GM19025 (cell line): ENCODE data around the gene IQGAP2.

Experiments
- ATAC-seq: cut with Tn5 transposase; IDR thresholded peaks from one replicate; pipeline ENCODE4 v1.9.1; 2021; ENCODE audit warnings: mild to moderate bottlenecking, low read depth, moderate library complexity; ENCODE audit not compliant: unreplicated experiment

IQGAP2 gene

DNA sequence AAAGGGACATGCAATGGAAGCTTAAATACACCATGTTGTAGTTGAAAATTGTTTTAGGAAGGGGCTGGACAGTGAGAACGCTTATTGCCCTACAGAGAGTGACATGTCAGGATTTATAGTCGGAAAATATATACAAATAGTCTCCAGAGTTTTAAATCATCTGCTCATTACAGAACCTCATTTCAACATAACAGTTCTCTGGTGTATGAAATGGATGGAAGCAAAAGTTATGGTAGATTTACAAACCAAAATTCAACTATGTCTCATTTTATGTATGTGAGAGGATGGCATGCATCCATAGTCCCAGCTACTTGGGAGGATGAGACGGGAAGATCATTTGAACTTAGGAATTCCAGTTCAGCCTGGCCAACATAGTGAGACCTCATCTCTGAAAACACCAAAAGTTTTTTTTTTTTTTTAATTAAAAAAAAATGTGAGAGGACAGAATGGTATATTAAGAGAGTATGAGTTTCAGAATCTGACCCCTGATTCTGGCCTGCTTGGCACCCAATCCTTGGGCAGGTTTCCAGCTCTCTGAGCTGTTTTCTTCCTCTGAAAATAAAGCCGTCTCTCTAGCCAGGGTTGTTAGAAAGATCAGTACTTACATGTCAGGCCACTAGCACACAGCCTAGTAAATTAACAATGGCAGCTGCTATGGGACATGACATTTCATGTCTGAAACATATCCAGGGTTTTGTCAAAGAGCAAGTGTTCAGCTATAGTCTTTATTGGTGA lies 40.1 kb downstream of the IQGAP2 start:
- ATAC-seq = no peak

DNA sequence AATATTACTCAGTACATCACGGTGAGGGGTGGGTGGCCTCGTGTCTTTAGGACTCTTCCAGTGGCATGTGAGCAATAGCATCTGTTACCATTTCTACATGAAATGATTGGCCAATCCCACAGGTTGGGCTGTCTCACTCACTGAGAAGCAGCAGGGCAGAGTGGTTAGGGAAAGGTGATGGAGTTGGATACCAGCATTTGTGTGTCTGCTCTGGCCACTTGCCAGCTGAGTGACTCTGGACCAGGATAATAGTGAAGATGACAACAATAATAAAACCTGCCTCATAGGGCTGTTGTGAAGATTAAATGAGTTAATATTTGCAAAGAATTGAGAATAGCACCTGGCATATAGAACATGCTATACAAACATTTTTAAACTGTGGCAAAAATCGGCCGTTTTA lies 42.0 kb downstream of the IQGAP2 start:
- ATAC-seq = no peak

DNA sequence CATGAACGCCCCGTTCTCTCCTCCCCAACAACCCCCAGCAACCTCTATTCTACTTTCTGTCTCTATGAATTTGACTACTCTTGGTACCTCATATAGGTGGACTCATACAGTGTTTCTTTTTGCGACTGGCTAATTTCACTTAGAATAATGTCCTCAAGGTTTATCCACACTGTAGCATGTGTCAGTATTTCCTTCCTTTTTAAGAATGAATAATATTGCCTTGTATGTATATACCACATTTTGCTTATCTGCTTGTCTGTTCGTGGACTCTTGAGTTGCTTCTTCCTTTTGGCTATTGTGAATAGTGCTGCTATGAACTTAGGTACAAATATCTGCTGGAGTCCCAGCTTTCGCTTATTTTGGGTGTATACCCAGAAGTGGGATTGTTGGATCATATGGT lies 42.7 kb downstream of the IQGAP2 start:
- ATAC-seq = no peak

DNA sequence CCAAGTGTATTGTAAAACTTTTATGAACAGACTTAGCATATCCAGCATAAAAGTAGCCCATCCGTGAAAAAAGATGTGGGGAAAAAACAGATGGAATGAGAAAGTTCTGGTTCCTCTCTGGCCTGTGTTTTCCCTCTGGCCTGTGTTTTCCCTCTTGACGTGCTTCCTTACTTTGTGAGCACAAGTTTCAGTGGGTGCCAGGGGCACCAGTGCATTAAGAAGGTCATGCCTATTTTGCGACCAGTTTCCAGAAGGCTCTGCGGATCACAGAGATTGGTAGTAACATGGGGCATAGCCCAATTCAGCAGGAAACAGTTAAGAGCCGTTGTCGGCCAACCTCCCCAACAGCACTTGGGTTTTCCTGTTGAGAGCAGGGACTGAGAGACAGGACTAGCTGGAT lies 43.7 kb downstream of the IQGAP2 start:
- no peak for ATAC-seq

DNA sequence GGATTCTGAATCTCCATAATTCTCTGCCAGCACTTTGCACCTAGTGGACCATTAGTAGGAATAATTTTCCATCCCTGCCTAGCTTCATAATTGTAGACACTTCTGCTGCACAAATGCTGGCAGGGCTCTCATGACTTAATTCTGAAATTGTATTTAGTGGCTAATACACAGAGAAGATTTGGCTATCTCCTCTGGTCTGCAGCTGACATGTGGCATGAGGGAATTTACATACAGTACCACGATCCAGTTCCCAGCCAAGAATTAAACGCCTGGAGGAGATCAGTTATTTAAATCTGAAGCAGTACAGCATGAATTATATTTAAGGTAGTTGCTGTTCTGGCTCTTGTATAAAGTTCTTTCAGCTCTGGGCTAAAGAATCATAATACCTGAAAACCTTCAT lies 46.5 kb downstream of the IQGAP2 start:
- no peak for ATAC-seq

DNA sequence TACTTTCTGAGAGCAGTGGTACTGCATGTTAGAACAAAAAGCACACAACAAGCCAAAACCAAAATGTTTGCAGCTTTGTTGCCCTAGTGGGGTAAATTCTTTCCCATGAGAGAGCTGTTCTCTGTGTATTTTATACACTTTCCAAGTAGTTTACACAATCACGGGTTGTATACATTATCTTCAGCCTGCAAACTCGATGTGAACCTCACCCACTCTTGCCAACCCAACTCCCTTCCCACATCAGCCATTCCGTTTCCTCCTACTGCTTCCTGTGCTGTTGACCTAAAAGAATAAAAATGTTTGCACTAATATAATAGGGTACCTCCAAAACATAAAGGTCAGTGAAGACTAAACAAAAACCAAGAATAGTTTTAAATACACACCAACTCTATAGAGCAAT lies 47.0 kb downstream of the IQGAP2 start:
- no peak for ATAC-seq

DNA sequence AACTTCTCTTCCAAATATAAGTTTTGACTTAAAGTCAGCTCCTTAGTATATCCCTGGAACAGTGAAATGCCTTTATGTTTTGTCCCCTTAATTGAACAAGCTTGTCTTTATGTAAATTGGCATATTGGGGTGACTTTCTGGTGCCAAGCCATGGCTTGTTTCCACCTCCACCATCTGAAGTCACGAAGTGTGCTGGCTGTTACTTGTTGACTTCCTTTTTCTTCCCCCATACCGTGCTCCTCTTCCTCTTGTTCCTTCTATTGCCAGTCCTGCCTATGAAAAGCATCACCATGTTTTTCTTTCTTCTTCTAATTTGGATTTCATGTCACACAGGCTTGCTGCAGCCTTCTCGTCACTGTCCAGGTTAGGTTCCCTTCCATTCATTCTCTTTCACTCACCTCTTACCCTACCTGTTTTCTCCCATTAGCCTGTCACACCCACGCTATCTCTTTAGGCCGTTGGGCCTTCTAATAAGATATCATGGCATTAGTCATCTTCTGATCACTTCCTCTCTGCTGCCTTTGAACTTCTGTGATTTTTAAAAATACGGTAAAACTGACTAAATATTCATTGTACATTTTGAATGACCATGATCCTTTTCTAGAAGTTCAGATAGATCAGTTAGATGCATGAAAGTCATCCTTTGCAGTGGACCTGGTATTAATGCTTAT lies 48.1 kb downstream of the IQGAP2 start:
- ATAC-seq = no peak

DNA sequence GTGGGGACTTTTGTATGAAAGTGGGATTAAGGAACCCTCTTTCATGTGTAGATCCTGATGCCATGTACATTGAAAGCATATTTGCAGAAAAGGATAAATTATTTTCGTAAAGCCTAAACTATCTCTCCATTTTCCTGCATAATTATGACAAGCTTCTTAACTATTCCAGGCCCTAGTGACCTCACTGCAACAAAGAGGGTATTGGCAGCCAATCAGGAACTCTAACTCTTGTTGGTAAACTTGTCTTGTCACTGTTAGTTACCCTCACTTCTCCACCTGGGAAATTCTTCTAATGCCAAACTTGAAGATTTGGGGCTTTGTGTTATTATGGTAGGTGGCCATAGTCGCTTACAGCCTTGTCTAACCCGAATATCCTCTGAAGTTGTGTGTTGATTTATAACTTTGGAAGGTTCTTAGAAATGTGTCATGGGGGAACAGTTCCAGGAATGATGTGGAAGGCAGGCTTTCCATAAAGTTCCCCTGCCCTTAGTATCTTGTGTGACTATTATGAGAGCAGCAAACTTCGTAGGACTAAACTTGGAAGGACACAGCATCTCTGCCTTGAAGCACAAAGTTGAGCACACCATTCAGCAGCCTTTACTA lies 52.5 kb downstream of the IQGAP2 start:
- no peak for ATAC-seq

DNA sequence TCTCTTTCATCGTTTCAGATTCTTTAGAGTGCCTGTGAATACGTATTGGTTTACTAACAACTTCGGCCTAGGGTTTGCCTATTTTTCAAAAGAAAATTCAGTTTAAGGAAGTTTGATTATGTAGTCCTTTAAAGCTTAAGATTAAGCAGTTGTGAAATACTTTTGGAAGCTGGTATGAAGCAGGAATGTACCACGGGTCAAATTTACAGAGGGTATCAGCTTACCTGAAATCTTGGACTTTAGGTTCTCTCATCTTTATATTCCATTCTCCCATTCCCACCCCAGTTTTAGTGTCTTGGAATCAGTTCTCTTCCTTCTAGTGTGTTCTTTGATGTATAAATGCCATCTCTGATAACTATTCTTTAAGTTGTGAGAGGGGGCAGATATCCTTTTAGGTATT lies 53.2 kb downstream of the IQGAP2 start:
- ATAC-seq = no peak

DNA sequence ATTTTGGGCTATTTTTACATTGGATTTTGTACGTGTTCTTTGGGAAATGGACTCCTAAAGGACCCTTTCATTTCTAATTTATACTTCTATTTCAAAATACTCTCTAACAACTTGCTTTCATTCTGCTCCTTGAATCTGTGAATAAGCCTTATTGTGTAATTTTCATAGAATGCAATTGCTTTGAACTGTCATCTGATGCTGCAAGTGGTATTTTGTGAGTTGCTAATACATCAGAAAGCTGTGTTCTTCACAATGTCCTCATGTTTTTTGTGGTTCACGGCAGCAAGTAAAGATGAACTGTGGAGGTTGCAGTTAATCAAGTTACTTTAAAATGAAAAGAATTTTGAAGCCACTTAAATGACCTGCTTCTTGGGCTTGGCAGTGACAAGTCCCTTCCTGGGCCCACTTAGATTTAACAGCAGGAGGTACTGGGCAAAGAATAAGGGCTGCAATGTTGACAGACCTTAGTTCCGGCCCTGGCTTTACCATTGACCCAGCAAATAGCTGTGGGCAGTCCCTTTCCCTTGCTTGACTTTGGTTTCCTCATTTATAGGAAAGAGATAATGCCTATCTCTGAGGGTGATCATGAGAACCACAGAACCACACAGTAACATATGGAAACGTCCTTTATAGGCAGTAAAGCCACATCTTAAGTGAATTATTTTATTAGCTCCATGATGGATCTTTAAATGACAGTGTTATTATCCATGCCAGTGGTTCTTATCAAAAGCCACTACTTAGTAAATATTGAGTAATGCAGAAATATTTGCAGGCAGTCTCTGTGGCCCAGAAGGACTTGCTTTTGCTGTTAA lies 54.8 kb downstream of the IQGAP2 start:
- no peak for ATAC-seq

DNA sequence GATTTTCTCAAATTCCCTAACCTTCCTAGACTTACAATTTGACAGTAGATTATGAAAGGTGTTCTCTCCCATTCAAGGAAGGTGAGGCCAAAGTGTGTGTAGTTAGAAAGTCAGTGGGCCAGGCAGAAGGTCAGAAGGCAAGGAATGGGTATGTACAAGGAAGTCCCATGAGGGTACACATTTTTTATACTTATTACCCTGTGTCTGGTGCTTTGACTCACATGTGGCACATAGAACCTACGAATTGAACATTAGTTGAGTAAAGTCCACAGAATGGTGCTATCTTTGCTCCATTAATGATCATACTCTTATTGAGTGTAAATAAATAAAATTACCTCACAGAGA lies 55.4 kb downstream of the IQGAP2 start:
- ATAC-seq = no peak

DNA sequence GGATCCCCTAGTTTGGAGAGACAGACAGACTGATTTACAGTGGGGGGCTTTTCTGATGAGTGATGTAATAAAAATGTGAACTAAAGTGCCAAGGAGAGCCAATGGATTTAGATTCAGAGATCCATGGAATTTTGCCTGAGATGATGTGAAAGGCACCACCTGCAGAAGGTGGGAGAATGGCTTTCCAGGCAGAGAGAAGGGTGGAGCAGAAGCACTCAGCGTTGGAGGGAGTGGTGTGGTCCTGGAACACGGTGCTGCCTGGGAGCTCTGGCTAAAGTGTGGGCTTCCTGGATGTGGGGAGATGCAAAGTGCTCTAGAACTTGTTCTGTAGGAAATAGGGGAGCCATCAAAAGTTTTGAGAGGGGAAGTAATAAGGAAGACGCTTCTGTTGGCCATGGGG lies 57.0 kb downstream of the IQGAP2 start:
- no peak for ATAC-seq

DNA sequence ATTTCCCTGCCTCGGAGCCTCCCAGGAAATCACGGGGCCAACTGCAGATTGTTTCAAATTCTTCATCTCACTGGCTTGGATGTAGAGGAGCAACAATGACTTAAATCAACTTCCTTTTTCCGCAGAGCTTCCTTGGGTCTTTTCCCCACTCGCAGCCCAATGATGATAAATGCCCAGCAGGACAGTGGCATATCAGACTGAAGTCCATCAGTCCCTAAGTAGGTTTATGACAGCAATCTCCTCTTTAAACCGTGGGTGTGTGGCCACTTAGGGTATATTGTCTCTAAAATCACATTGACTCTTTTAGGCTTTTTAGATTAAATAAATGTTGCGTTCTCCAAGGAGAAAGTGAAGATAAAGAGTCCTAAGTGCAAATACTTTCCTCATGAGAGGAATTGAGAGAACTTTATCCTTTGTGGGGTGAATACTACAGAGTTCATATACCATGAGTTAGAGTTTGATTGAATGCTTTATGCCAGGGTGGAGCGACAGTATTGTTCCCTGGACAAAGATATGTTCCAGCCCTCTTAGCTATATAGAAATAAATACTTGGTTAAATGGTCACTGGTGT lies 59.1 kb downstream of the IQGAP2 start:
- ATAC-seq = no peak

DNA sequence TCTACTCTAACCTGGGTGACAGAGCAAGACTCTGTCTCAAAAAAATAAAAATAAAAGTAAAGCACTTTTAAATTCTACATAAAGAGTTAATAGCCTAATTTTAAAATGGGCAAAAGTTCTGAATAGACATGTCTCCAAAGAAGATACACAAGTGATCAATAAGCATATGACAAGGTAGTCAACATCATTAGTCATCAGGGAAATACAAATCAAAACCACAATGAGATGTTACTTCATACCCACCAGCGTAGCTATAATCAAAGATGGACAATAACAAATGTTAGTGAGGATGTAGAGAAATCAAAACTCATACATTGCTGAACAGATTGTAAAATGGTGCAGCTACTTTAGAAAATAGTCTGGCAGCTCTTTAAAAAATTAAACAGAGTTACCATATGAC lies 64.1 kb downstream of the IQGAP2 start:
- no peak for ATAC-seq

DNA sequence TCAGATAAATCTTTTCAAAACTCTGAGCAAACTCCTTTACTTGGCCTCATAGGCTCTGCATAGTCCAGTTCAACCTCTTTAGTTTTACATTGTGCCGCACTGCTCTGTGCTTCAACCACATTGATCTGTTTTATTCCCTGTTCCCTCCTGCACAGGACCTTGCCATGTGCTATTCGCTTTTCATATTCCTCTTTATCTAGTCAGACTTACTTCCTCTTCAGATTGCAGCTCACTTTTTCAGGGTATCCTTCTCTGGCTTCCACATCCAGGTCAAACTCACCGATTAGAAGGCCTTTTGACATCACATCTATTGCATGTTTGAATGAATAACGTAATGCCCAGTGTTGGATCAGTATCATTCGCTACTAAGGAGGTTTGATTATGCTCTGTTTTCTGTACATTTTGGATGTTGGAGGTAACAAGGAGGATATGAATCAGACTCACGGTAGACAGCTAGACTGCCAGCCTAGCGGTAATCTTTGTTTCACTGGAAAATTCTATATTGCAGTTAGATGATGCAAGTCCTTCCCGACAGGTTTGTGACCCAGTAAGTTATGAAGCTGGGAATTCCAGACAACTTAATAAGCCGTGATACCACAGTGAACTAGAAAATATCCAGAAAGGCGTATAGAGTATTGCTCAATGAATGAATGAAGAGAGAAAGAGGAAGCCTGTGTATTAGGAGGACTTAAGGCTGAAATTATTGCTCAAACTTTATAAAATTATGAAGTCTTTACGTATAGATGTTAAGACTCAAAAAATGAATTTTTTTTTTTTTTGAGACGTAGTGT lies 65.7 kb downstream of the IQGAP2 start:
- ATAC-seq = no peak

DNA sequence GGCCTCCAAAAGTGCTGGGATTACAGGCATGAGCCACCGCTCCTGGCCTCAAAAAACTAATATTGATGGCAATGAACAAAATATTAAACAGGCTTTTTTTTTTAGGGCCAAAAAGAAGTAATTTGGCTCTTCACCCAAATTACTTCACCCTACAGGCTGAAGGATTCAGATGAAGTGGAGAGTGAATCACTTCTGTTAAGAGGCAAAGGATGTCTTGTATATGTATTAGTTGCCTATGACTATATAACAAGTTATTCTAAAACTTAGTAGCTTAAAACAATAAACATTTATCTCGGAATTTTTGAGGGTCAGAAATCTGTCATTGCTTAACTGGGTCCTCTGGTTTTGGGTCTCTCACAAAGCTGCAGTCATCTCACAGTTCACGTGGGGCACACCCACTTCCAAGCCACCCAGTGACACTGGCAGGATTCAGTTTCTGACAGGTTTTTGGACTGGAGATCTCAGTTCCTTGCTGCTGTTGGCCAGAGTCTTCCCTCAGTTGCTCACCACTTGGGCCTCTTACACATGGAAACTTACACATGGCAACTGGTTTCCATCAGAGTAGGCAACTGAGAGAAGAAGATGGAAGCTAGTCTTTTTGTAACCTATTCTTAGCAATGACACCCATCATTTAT lies 66.7 kb downstream of the IQGAP2 start:
- no peak for ATAC-seq

DNA sequence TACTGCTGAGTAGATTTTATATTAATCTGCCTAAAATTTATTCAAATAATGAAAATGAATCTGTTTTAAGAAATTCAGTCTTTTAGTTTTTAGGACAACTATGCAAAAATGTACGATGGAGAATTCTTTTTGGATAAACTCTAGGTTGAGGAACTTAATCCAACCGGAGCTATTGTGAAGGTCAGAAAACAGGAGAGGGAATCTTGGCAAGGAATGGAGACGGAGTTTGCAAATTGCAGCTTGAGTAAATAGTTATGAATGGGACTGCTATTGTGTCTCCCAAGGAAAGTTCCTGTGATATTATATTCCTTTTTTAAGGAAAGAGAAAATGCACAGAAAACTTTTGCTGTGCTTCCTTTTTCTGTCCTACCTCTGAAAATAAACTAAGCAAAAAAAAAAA lies 67.9 kb downstream of the IQGAP2 start:
- no peak for ATAC-seq

DNA sequence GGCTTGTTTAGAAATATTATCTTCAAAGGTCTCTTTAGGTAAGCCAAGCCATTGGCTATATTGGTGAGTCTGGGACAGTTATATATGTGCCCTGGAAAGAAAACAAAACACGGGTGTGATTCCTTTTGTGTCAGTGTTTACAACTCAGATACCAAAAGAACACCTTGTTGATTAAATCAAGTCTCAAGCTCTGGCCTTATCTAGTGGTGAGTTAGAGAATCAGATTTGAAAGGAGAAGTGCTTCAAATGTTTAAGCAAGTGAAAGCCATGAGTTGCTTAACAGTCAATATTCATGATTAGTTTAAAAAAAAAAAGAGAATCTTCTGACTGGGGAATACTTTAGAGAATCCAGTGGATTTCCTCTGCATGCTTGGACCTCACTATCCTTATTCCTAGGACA lies 68.3 kb downstream of the IQGAP2 start:
- no peak for ATAC-seq

DNA sequence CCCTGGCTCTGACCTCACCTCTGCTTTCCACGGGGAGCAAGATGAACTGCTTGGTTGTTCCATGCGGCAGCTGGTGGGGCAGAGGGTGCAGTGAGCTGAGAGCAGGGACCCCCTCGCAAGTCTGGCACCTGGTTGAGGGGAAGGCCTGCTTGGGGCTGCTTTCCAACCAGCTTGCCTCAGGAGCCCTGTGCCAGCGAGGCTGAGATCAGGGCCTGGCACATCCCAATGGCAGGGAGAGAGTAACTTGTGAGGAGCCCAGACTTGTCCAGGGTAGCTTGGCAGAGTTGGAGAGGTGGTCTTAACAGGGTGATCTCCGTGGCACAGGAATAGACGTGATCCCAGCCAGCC lies 68.9 kb downstream of the IQGAP2 start:
- no peak for ATAC-seq
